DOHH2 (cell line): ENCODE results near the gene ITPR3.

Experiments used
- H3F3A ChIP-seq: fragments of 200-600 bp; sonication (generic), shearing (Covaris generic); 2 replicates; pipeline ENCODE4 v1.6.0; 2016; ENCODE audit warnings: antibody characterized with exemption, mild to moderate bottlenecking; ENCODE audit not compliant: control insufficient read depth, insufficient read depth
- H3K27ac ChIP-seq: fragments of 200-600 bp; sonication (generic); 2 replicates; pipeline ENCODE4 v1.5.1; 2014; ENCODE audit warnings: low read depth, mild to moderate bottlenecking, low read length, moderate library complexity
- H3K27me3 ChIP-seq: fragments of 200-600 bp; sonication (generic); 2 replicates; pipeline ENCODE4 v1.6.1; 2014; ENCODE audit warnings: mild to moderate bottlenecking, low read length, mixed read lengths; ENCODE audit not compliant: control insufficient read depth
- H3K36me3 ChIP-seq: fragments of 200-600 bp; sonication (generic); 2 replicates; pipeline ENCODE4 v1.6.1; 2014; ENCODE audit warnings: mild to moderate bottlenecking, low read length, moderate library complexity, mixed read lengths; ENCODE audit not compliant: control insufficient read depth
- H3K4me1 ChIP-seq: fragments of 200-600 bp; sonication (generic); 2 replicates; pipeline ENCODE4 v1.6.1; 2014; ENCODE audit warnings: mild to moderate bottlenecking, low read length, mixed read lengths; ENCODE audit not compliant: control insufficient read depth
- H3K4me2 ChIP-seq: fragments of 200-600 bp; sonication (generic); 2 replicates; pipeline ENCODE4 v1.6.0; 2014; ENCODE audit warnings: mild to moderate bottlenecking, low read length, moderate library complexity
- H3K4me3 ChIP-seq: fragments of 200-600 bp; sonication (generic); 2 replicates; pipeline ENCODE4 v1.5.1; 2014; ENCODE audit warnings: mild to moderate bottlenecking, low read length, mixed read lengths
- H3K79me2 ChIP-seq: fragments of 200-600 bp; sonication (generic); 2 replicates; pipeline ENCODE4 v1.6.1; 2014; ENCODE audit warnings: mild to moderate bottlenecking, low read length, mixed read lengths; ENCODE audit not compliant: control insufficient read depth
- H3K9me2 ChIP-seq: fragments of 200-600 bp; sonication (generic); replicated peaks from 2 replicates; pipeline ENCODE4 v1.6.1; 2014; ENCODE audit warnings: mild to moderate bottlenecking, low read length, mixed read lengths; ENCODE audit not compliant: control insufficient read depth
- H3K9me3 ChIP-seq: fragments of 200-600 bp; sonication (generic); 2 replicates; pipeline ENCODE4 v1.6.1; 2014; ENCODE audit warnings: antibody characterized with exemption, low read length, mixed read lengths; ENCODE audit not compliant: control insufficient read depth, insufficient read depth
- H4K20me1 ChIP-seq: fragments of 200-600 bp; sonication (generic); 2 replicates; pipeline ENCODE4 v1.6.0; 2014; ENCODE audit warnings: low read depth, mild to moderate bottlenecking, antibody characterized with exemption, low read length, moderate library complexity; ENCODE audit not compliant: control insufficient read depth, insufficient read depth
- EZH2phosphoT487 ChIP-seq: fragments of 200-600 bp; sonication (generic); IDR thresholded peaks from 2 replicates; pipeline ENCODE4 v1.6.1; 2017; ENCODE audit warnings: borderline replicate concordance, mild to moderate bottlenecking, antibody characterized with exemption, low read length, moderate library complexity, mixed read lengths
- TF ChIP-seq, protein P1 (sequence below): fragments of 200-600 bp; sonication (generic); IDR thresholded peaks from one replicate; pipeline ENCODE4 v1.5.1; 2014; ENCODE audit warnings: antibody characterized with exemption, mild to moderate bottlenecking, low read depth, low read length; ENCODE audit not compliant: poor library complexity, severe bottlenecking

ITPR3 gene

DNA sequence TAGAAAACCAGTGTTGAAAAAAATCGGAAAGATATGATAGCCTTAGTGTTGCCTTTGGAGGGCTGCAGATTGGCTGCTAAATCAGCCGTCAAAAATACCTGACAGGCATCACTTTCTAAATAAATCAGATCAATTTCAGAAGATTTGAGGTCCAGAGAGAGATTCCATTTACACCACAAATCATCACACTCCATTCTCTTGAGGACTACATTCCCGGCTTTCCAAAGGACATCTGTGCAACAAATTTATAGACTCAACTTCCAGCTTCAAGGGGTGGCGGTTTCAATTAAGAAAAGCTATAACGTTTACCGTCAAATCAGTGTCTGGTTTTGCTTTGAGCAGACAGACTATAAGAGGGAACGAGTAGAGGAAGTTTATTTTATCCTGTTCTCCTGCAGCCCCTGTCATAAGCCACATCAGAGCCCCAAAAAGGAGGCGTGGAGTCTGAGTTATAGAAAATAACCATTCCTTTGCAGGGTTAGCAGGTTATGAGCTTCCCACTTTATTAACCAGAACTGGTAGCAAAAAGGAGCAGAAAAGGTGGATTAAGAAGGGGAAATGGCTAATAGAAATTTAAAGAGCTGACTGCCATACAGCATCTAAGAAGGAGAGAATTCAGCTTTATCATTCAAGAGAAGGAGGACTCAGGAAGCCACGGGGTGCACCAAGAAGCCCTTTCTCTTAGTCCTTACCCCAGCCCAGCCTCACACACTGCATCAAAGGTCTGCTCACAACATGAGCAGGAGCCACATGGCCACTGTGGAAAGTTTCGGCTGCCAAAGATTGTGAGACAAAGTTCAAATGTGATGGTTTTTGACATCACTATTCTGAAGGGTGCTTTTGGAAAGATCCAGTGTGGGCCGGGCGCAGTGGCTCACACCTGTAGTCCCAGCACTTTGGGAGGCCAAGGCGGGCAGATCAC lies 103.2 kb downstream of the ITPR3 start:
- Histone ChIP-seq H3K27ac (no peak overlapping the region), H3K79me2 (no peaks in the 10 kb centered on the region), H3K4me3 (no peak overlapping the region), H3K9me2 (no peaks in the 10 kb centered on the region), H3K4me1 (peaks cover 26% of the 10 kb centered on the region), H3K27me3 (peaks cover 64% of the 10 kb centered on the region), H4K20me1 (no peaks in the 10 kb centered on the region), H3K4me2 (no peak overlapping the region), H3K9me3 (no peaks in the 10 kb centered on the region), H3K36me3 (no peaks in the 10 kb centered on the region), H3F3A (no peaks in the 10 kb centered on the region)
- TF ChIP-seq, protein P1, sequence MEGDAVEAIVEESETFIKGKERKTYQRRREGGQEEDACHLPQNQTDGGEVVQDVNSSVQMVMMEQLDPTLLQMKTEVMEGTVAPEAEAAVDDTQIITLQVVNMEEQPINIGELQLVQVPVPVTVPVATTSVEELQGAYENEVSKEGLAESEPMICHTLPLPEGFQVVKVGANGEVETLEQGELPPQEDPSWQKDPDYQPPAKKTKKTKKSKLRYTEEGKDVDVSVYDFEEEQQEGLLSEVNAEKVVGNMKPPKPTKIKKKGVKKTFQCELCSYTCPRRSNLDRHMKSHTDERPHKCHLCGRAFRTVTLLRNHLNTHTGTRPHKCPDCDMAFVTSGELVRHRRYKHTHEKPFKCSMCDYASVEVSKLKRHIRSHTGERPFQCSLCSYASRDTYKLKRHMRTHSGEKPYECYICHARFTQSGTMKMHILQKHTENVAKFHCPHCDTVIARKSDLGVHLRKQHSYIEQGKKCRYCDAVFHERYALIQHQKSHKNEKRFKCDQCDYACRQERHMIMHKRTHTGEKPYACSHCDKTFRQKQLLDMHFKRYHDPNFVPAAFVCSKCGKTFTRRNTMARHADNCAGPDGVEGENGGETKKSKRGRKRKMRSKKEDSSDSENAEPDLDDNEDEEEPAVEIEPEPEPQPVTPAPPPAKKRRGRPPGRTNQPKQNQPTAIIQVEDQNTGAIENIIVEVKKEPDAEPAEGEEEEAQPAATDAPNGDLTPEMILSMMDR = no peak
- TF ChIP-seq EZH2phosphoT487 = no peak

DNA sequence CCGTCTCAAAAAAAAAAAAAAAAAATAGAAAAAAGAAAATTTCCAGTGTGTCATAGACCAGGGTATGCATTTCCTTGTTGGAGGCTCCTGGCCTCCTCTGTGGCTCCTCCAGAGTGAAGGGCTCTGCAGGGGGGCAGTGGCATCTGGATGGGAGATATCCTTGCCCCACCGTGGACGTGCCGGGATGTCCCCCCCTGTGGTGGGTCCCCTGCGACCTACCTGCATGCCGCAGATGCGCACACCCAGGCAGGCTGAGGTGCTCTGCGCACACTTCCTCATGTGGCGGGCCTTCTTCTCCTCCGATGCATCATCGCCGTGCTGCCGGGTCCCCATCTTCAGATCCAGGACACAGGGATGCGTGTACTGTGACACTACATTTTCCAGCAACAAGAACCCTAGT lies 104.1 kb downstream of the ITPR3 start:
- Histone ChIP-seq H3K27ac (no peak overlapping the region), H3F3A (no peaks in the 10 kb centered on the region), H4K20me1 (no peaks in the 10 kb centered on the region), H3K4me3 (no peak overlapping the region), H3K36me3 (no peaks in the 10 kb centered on the region), H3K4me1 (peaks cover 26% of the 10 kb centered on the region), H3K4me2 (no peak overlapping the region), H3K79me2 (no peaks in the 10 kb centered on the region), H3K9me3 (no peaks in the 10 kb centered on the region), H3K27me3 (peaks cover 63% of the 10 kb centered on the region), H3K9me2 (no peaks in the 10 kb centered on the region)
- TF ChIP-seq EZH2phosphoT487 = no peak
- TF ChIP-seq, protein P1 = no peak

DNA sequence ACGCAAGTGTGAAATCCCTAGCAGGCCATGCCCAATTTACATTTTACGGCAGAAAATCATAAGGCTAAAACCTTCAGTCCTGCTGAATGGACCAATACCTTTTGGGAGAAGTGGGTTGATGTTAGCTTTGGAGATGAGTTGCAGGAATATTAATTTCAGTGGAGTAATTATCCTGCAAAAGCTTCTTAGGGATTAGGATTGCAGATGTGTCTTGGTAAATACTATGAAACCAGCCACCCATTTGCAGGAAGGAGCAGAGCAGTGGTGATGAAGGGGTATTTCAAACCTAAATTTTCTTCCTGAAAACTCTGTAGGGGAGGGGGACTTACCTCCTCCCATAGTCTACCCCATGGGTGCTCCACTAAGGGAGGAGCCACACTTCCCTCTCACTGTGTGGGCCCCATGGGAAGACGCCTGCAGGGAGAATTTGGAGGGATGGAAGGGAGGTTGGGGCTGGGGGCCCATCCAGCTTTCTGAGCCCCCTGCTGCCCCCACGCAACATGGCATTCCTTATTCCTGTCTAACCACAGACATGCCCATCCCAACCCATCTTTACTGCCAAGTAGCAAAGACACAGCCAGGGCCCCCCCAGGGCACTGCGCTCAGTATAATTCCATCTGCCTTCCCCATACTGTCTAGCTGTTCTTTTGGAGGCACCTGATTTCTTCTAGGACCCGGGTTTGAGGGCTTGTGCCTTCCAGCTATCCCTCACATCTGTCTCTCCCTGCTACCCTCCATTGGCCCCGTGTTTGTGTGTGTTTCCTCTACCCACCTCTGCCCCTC lies 105.0 kb downstream of the ITPR3 start:
- peaks cover 59% of the 10 kb centered on the region for H3K27me3 ChIP-seq
- no peak overlapping the region for H3K4me2 ChIP-seq
- H3K79me2 ChIP-seq = no peaks in the 10 kb centered on the region
- H4K20me1 ChIP-seq = no peaks in the 10 kb centered on the region
- TF ChIP-seq, protein P1 = no peak
- no peak for TF ChIP-seq EZH2phosphoT487
- no peak overlapping the region for H3K4me3 ChIP-seq
- H3K36me3 ChIP-seq = no peaks in the 10 kb centered on the region
- no peaks in the 10 kb centered on the region for H3K9me2 ChIP-seq
- no peak overlapping the region for H3K27ac ChIP-seq
- H3K9me3 ChIP-seq = no peaks in the 10 kb centered on the region
- H3K4me1 ChIP-seq = peaks cover 20% of the 10 kb centered on the region
- no peaks in the 10 kb centered on the region for H3F3A ChIP-seq
